HG03432 (cell line): Measurements from ENCODE around the gene VWA8.
"Not testable (repeated sequence)": the region's sequence is repeated elsewhere in the genome, so short reads cannot be mapped to it uniquely, and the experiment has no call there.

Source experiments
- ATAC-seq: cut with Tn5 transposase; IDR thresholded peaks from one replicate; pipeline ENCODE4 v1.9.1; 2021; ENCODE audit warnings: mild to moderate bottlenecking, moderate library complexity; ENCODE audit not compliant: unreplicated experiment

The VWA8 gene

GRCh38 chr13:41969072-41969471 lies 8.2 kb upstream of the VWA8 start:
- ATAC-seq, result no peak

- no peak for ATAC-seq
Observed at GRCh38 chr13:41966671-41967070, 5.8 kb upstream of the VWA8 start.

- ATAC-seq, result no peak
Observed at GRCh38 chr13:41962994-41963393, 2.1 kb upstream of the VWA8 start.

GRCh38 chr13:41961466-41961760 lies 504 bp upstream of the VWA8 start:
- ATAC-seq, result no peak

GRCh38 chr13:41960211-41960636 lies 685 bp downstream of the VWA8 start:
- ATAC-seq, result peak; percentile 9

DNA sequence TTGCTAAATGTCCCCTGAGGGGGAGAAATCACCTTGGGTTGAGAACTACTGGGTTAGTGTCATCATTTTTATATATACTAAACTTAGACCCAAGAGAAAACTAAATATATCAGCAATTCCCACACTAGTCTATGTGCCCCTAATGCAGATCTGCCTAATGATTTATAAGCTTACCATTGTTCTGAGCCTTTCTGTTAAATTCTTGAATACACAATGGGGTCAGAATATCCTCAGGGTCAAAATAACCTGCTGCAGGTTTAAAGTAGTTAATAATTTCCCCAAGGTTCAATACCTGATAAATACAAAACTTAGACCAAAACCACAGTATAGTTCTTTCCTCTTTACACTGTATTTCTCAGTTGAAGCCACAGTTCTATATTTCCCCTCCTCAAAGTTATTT lies 4.6 kb downstream of the VWA8 start:
- ATAC-seq, result no peak

GRCh38 chr13:41955605-41956004 lies 5.3 kb downstream of the VWA8 start:
- ATAC-seq, result no peak

- no peak for ATAC-seq
Observed at GRCh38 chr13:41954226-41954625, 6.7 kb downstream of the VWA8 start.

DNA sequence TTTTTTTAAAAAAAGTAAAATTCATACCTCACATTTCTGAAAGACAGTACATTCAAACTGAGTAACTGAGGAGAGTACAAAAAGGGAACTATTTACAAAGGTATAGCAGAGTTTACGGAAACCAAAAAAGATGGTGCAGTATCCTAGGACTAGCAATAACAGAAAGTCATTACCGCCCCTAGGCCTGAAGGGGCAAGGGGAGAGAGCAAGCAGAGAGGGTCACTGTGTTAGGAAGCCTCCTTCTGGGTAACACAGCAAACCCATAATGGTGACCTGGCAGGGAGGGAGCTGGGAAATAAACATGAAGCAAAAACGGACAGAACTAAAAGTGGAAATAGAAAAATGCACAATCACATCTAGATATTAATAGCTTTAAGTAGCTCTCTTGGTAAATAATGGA lies 8.2 kb downstream of the VWA8 start:
- ATAC-seq, result no peak

GRCh38 chr13:41949104-41949503 lies 11.8 kb downstream of the VWA8 start:
- ATAC-seq, result not testable (repeated sequence)

- no peak for ATAC-seq
Observed at GRCh38 chr13:41945926-41946325, 15.0 kb downstream of the VWA8 start.

- ATAC-seq, result no peak
Observed at GRCh38 chr13:41944635-41945397, 16.1 kb downstream of the VWA8 start.

DNA sequence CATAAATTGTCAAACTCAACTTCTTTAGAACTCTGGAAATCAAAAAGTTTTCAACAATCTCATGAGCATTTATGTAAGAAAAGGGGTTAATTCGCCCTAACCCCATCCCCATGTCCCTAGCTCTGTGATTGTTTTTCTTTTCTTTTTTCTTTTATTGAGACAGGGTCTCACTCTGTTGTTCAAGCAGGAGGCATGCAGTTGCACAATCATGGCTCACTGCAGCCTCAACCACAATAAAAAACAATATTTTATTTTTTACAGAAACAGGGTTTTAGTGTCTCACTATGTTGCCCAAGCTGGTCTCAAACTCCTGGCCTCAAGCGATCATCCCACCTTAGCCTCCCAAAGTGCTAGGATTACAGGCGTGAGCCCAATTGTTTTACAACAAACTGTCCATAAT lies 16.7 kb downstream of the VWA8 start:
- no peak for ATAC-seq

DNA sequence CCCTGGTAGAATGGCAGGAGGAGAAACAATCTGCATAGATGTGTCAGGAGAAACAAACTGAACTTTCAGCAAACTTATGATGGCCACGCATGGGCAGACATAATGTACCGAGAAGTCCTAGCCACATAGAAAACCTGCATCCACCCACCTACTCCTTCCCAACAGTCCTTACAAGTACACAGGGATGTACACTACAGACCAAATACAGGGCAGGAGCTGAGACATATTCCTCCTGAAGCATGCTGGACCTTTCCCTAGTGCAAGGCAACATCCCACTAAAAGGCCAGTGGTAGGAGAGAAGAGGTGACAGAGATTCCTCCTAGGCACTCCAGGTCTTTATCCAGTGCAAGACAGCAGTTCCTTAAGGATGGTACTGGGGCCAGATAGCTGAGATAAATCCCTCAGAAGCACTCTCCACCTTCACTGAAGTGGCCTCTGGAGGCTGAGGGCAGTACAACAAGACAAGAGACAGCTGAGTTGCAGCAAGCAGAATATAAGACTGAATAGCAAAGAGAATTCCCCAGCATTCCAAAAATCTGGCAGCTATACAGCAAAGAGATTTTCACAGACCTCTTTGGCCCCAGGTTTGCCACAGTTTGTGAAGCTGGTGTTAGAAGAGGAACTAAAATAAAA lies 18.3 kb downstream of the VWA8 start:
- no peak for ATAC-seq

GRCh38 chr13:41941174-41941573 lies 19.7 kb downstream of the VWA8 start:
- ATAC-seq, result no peak

DNA sequence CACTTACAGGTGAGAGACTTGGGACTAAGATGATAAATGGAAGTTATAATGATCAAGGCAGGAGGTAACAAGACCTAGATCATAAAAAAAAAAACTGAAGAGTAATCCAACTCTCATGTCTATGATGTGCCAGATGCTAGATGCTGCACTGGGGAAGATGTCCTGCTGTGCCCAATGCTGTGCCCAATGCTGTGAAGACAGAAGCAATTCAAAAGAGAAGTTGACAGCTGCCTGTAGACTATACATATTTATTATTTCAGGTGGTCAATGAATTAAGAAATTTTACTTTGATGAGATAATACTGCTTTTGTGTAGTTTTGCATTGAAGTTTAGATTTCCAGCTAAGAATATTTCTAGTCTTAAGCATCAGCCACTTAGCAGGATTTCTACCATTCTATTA lies 21.5 kb downstream of the VWA8 start:
- no peak for ATAC-seq

DNA sequence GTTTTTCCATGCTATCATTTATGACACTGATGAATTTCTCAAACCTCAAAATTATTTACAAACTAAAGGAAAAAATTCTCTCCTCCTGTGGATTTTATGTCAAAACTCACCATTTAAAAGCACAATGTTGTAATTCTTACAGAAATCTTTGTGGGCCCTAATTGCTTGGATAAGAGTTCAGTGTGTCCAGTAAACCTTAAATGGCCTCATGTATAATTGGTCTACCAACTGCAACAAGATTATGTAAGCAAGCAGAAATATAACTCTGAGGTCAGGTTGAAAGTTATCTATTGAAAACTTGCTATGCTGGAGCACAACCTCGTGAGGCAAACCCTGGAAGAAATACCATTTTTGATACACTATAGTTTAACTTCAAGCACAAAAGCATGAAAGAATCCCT lies 22.0 kb downstream of the VWA8 start:
- no peak for ATAC-seq

DNA sequence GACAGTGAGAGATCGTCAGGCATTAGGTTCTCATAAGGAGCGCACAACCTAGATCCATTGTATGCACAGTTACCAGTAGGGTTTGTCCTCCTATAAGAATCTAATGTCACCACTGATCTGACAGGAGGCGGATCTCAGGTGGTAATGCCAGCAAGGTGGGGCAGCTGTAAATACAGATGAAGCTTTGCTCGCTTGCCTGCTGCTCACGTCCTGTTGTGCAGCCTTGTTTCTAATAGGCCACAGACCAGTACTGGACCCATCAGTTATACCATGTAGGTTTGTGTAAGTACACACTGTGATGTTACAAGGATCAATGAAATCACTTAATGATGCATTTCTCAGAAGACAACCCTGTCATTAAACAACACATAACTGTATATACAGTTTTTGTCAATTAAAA lies 23.5 kb downstream of the VWA8 start:
- no peak for ATAC-seq

DNA sequence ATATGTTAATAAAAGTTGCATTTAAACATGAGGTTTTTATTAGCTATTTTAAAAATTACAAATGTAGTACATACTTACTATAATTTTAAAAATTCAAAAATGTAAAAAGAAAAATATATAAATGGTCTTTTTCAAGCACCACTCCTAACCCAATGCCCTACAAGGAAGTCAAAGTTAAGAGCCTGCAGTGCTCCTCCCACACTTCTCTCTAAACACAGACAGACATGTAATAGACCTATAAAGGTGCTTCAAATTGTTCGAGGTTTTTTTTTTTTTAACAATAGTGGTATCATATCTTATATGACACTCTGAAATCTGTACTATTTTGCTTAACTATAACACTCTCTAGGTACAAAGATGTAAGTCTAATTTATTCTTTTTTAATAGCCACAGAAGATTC lies 25.4 kb downstream of the VWA8 start:
- no peak for ATAC-seq

DNA sequence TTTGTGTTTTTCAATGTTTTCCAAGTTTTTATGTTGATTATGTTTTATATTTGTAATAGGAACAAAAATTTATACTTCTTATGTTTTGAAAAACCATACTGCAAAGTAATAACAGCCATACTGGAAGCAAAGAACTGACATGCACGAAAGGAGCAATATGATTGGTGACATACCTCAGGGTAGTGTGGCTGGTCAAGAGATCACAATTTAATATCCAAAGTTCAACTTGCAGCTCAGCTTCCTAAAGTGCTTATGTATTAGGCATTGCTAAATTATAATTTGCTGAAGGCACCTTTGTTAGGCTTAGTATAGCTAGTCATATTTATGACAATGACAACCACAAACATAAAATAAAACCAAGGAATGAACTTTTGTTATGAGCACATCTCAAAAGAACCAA lies 25.9 kb downstream of the VWA8 start:
- no peak for ATAC-seq

DNA sequence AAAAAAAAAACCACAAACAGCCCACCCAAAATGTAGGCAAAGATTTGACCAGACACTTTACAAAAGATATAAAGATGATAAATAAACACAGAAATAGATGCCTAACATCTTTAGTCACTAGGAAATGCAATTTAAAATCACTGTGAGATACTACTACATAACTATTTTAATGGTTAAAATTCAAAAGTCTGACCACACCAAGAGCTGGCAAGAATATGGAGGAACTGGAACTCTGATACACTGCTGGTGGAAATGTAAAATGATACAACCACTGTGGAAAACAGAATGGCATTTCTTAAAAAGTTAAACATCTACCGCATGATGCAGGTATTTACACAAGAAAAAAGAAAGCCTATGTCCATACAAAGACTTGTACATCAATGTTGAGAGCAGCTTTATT lies 26.8 kb downstream of the VWA8 start:
- ATAC-seq, result no peak

GRCh38 chr13:41931337-41931736 lies 29.6 kb downstream of the VWA8 start:
- ATAC-seq, result no peak

GRCh38 chr13:41930154-41930553 lies 30.8 kb downstream of the VWA8 start:
- ATAC-seq, result no peak
